ENCODE measurements around the gene FREY1.

GRCh38 chr11:45945397-45945999 is 38.4 kb upstream of the FREY1 start:
- TF ChIP-seq ZBTB7A (IDR thresholded peaks at IDR 0.05; ENCODE audit: low read depth) = no peak
- no peak for TF ChIP-seq TAF1 (IDR thresholded peaks at IDR 0.05; ENCODE audit: low read depth)
- TF ChIP-seq CREB1 (IDR thresholded peaks at IDR 0.05; ENCODE audit: low read depth) = no peak
- no peak for TF ChIP-seq RAD21 (IDR thresholded peaks at IDR 0.05; ENCODE audit: low read depth)
- no peak for TF ChIP-seq REST (IDR thresholded peaks at IDR 0.05; ENCODE audit: low read depth)
- no peak for TF ChIP-seq YY1 (IDR thresholded peaks at IDR 0.05; ENCODE audit: low read depth)
- TF ChIP-seq NFIC (IDR thresholded peaks at IDR 0.05) = no peak
- no peak for TF ChIP-seq EGR1 (IDR thresholded peaks at IDR 0.05)
